ENCODE results near the gene EIF4EBP2.

The EIF4EBP2 gene

DNA sequence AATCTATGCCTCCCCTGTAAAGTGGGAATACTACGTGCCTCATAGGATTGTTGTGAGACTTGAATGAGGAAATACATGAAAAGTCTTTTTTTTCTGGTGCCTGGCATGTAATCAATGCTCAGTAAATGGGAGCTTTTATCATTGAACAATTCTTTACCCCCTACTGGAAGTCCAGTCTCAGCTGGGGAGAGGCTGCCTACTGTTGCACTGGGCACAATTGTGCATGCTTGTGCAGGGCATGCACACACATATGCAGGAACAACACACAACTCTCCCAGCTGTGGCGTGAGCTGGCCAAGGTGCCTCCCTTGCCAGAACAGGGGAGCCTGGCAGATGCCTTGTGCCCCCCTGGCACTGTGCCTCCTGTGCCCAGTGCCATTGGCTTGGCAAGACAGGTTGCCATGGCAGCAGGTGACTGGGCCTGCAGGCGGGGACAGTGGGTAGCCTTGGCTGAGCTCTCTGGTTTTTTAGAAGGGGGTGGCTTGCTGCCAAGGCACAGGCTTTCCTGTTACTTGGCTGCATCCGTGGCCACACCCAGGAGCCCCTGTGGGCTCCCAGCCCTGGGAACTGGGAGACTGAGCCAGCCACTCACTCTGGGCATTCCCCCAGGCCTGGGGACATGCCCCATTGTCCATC is 58.5 kb downstream of the EIF4EBP2 start:
- no peak for DNase-seq

DNA sequence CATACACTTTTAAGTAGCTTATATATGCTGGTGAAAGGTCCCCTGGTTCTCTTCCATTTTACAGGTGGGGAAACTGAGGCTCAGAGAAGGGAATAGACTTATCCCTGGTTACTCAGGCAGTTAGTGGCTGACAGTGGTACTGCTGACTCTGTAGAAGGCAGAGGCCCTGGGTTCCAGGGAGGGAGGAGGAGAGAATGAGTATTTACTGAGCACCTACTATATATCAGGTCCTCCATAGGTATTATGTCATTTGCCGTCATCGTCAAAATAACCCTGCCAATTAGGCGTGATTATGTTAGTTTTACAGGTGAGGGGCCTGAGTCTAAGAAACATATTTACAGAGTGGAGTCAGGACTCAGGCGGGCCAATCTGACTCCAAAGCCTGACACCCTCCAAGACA is 61.3 kb downstream of the EIF4EBP2 start:
- DNase-seq = no peak

DNA sequence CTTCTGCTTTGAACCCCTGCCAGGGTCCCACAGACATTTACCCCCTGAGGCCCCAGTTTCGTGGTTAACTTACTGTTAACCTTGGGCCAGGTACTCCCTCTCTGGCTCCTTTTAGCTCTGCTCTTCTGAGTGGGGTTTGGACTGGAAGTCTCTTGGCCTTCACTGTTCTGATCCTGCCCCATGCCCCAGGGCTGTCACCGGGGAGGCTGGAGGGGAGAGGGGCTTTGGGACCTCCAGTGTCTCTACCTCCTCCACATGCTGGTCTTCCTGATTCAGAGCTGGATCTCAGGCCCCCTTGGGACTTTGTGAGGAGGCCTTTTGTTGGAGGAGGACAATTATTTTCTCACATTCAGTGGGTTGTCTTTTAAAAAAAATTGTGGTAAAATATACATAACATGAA is 61.9 kb downstream of the EIF4EBP2 start:
- no peak for DNase-seq

DNA sequence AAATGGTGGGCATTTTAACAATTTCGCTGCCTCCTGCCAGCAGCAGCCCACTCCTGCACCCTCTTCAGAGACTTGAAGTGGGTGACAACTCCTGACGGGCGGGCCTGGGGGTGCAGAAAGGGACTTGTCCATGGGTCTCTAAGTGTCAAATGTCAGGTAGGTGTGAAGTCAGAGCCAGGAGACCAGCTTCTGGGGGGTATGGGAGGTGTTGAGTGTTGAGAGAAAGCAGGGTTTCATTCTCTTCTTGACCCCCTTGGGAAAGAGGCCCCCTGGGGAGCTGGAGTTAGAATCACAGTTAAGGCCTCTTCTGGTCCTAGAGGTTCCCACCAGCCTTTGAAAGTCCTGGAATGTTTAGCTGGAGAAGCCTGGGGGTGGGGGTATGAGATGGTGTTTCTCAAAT is 63.0 kb downstream of the EIF4EBP2 start:
- DNase-seq = no peak

DNA sequence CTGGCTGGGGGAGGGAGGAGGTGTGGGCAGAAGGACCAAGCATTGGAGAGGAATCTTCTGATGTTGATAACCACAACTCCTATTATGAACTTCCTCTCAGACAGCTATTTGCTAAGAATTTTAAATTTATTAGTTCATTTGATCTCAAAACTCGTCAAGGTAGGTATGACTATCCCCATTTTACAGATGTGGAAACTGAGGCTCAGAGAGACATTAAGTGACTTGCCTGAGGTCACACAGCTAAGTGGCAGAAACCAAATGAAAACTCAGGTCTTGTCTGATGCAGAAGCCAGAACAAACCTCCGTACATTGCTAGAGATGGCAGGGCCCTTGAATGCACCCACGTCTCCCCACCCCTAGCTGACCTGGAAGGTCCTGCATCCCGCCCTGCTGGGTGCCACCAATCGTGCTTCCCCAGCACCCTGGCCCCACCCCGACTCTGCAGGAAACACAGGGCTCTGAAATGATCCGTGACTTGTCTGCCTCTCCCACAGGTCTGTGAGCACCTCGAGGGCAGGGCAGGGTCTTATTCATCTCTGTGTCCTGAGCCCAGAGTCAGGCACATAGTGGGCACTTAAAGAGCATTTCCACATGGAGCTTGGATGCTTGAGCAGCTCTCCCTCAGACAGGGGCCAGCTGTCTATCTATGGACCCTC is 69.0 kb downstream of the EIF4EBP2 start:
- no peak for DNase-seq

DNA sequence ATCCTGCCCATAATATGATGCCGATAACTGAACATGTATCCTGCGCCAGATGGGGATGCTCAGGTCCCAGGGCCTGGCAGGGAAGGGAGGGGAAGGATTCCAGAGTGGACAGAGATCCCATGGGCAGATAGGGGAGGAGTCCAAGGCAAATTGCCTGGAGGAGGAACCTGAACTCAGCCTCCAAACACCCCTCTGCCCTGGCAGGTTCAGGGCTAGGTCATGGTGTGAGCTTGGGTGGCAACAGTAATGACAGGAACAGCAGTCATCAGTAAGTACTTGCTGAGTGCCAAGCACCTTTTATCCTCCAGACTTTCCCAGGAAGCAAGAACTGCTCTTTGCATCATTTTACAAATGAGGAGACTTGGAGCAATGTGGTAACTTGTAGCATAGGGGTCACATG is 70.8 kb downstream of the EIF4EBP2 start:
- DNase-seq = no peak

DNA sequence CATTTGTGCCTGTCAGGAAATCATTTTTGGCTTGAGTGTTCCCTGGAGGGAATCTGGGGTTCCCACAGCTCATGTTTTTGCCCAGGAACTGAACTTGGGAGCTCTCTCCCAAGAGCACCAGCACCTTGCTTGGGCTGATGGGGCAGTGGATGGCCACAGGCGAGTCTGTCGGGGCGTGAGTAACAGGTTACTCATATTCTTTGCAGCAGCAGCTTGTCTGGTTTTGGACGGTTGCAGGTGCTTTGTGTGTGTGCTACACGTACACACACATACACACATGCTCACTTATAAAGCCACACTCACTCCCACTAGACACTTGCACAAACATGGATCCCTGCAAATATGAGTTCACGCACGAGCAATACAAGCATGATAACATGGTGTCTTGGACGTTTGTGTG is 71.7 kb downstream of the EIF4EBP2 start:
- DNase-seq = no peak

DNA sequence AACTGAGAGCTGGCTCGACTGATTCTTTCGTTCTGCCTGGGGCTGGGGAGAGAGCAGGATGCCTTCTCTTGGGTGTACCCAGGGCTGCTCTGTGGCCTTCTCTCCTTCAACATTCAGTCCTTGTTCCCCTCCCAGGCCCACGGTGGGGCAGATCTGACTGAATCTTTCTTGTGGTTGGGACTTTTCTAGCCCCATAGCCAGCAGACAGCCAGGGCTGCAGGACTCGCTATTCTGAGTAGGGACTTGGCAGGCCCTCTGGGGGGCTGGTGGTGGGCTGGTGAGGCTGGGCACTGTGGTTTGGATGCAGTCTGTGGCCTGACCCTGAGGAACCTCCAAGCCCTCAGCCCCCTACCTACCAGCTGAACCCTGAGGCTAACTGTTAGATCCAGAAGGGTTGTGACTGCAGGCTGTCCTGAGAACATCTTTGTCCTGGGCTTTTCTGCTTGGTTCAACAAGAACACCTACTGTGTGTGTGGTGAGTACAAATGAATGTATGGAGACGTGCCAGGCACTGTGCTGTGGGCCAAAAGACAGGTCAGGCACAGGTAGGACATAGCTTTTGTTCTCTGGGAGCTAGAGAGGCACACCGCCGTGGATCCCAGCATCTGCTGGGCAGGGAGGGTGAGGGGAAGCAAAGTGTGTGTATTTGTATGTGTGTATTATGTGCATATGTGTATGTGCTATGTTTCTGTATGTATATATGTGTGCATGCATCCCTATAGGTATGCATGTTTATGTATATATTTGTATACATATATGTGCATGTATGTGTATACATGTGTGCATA is 72.5 kb downstream of the EIF4EBP2 start:
- no peak for DNase-seq

DNA sequence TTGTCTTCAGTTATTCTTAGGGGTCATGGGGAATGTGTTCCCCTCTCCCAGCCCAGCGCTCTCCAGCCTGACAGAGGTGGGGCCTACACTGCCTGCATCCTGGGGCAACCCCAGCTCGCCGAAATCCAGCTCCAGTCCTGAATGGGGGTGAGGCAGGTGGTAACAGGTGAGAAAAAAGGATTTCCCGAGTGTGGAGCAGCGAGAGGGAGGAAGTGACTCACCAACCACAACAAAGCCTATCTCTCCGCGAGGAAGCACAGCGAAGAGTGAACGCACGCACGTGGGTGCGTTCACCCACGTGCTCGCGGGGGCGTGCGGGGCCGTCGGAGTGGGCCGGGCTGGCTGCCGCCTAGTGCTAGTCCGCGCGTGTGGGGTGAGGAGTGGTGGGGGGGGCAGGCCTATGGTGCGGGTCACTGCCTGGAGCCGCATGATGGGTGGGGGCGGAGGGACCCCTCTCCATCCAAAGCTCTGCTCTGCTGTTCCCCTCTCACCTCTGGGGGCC is 73.8 kb downstream of the EIF4EBP2 start:
- DNase-seq = peak; percentile 8
